Activated gamma-delta T cell treated with anti-CD3 and anti-CD28 coated beads, Interleukin-2, amount 50 U/mL, for 16 hours (primary cell): Measurements from ENCODE around the gene PCDHB3.
"Not testable (repeated sequence)": the region's sequence is repeated elsewhere in the genome, so short reads cannot be mapped to it uniquely, and the experiment has no call there.

ENCODE experiments used
- DNase-seq: peaks from one replicate; pipeline ENCODE4 v3.0.0-alpha.2; 2020; ENCODE audit warnings: low read depth

PCDHB3 gene

DNA sequence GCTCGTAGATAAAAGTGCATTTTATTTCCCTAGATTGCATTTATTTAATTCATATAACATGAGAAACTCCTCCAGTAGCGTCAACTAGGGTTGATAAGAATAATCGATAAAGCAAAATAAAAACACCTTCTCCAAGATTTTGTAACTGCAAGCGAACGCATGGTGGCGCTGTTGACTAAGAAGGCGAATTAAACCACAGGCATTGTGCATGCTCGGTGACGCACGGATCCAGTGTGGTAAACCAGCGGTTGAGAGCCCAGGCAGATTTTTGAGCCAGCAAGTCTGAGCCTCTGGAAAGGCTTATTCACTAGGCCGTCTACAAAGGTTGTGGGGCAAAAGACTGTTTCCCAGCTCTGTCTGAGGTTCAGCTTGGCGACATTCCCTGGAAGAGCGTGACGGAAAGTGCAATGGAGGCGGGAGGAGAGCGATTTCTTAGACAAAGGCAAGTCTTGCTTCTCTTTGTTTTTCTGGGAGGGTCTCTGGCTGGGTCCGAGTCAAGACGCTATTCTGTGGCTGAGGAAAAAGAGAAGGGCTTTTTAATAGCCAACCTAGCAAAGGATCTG lies at the start of gene PCDHB3:
Gene PCDHB3 (plus strand): TSS at position 231 of the 563 bp plus-strand sequence. CDS start 177 bp downstream, at position 408.
- no peak for DNase-seq

GRCh38 chr5:141050622-141051520 lies 49.4 kb upstream of the PCDHB3 start, which contains the start of gene PCDHB1:
PCDHB1 (plus strand) TSS chr5:141051374; CDS start chr5:141051471, 97 bp downstream.
- no peak for DNase-seq

DNA sequence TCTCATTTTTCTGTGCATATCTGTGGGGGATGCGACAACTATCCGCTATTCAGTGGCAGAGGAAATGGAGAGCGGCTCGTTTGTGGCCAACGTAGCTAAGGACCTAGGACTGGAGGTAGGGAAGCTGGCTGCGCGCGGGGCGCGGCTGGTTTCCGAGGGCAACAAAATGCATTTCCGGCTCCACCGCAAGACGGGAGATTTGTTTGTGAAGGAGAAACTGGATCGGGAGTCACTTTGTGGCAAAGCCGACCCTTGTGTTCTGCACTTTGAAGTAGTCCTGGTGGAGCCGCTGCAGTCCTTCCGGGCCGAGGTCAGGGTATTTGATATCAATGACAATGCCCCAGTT lies 48.8 kb upstream of the PCDHB3 start:
- DNase-seq: no peak

- DNase-seq: no peak
Measured at GRCh38 chr5:141077826-141078225, 22.4 kb upstream of the PCDHB3 start.

DNA sequence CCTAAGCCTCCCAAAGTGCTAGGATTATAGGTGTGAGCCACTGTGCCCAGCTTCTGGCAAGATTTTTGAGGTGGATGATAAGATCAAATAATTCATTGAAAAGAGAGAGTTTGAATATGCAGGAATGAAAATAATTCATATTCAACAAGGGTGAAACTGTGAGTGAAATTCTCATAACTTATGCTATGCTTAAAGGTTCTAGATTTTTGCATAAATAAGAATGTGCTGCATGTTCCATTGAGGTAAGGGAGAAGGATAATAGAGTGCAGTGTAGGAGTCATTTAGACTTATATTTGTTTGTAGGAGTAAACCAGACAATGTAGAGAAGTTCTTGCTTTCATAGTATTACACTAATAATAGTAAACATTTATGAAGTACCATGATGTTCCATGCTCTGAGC lies 18.0 kb upstream of the PCDHB3 start:
- no peak for DNase-seq

GRCh38 chr5:141084487-141084989 lies 15.7 kb upstream of the PCDHB3 start:
- no peak for DNase-seq

DNA sequence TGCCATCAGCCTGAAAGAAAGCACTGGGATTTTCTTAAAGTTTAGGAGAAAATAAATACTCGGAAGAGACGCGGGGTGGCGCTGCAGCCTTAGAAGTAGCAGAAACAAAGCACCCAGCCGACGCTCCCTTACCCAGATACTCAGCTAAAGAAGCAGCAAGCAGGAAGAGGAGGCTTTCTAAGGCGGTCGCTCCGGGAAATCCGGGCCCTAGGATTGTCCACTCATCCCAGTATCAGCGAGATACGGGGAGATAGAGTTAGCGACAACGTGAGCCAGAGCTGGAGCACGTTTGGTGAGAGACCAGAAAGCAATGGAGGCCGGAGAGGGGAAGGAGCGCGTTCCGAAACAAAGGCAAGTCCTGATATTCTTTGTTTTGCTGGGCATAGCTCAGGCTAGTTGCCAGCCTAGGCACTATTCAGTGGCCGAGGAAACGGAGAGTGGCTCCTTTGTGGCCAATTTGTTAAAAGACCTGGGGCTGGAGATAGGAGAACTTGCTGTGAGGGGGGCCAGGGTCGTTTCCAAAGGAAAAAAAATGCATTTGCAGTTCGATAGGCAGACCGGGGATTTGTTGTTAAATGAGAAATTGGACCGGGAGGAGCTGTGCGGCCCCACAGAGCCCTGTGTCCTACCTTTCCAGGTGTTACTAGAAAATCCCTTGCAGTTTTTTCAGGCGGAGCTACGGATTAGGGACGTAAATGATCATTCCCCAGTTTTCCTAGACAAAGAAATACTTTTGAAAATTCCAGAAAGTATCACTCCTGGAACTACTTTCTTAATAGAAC lies 5.6 kb upstream of the PCDHB3 start, which contains the start of gene PCDHB2:
Gene PCDHB2 (plus strand): TSS at position 135 of the 782 bp plus-strand sequence. CDS start 176 bp downstream, at position 311.
- DNase-seq: no peak

DNA sequence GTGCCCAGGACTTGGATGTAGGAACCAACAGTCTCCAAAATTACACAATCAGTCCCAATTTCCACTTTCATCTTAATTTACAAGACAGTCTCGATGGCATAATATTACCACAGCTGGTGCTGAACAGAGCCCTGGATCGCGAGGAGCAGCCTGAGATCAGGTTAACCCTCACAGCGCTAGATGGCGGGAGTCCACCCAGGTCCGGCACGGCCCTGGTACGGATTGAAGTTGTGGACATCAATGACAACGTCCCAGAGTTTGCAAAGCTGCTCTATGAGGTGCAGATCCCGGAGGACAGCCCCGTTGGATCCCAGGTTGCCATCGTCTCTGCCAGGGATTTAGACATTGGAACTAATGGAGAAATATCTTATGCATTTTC lies 5.0 kb upstream of the PCDHB3 start:
- DNase-seq: no peak

DNA sequence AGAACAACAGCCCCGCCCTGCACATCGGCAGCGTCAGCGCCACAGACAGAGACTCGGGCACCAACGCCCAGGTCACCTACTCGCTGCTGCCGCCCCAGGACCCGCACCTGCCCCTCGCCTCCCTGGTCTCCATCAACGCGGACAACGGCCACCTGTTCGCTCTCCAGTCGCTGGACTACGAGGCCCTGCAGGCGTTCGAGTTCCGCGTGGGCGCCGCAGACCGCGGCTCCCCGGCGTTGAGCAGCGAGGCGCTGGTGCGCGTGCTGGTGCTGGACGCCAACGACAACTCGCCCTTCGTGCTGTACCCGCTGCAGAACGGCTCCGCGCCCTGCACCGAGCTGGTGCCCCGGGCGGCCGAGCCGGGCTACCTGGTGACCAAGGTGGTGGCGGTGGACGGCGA lies 4.1 kb upstream of the PCDHB3 start:
- not testable (repeated sequence) for DNase-seq

GRCh38 chr5:141096586-141096985 lies 3.7 kb upstream of the PCDHB3 start:
- DNase-seq: not testable (repeated sequence)

DNA sequence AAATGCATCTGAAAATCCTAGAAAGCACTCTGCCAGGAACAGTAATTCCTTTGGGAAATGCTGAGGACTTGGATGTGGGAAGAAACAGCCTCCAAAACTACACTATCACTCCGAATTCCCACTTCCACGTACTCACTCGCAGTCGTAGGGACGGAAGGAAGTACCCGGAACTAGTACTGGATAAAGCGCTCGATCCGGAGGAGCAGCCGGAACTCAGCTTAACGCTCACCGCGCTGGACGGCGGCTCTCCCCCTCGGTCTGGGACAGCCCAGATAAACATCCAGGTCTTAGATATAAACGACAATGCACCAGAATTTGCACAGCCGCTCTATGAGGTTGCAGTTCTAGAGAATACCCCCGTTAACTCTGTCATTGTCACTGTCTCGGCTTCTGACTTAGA lies 786 bp downstream of the PCDHB3 start:
- DNase-seq: no peak

GRCh38 chr5:141102070-141102469 lies 1.8 kb downstream of the PCDHB3 start:
- not testable (repeated sequence) for DNase-seq

DNA sequence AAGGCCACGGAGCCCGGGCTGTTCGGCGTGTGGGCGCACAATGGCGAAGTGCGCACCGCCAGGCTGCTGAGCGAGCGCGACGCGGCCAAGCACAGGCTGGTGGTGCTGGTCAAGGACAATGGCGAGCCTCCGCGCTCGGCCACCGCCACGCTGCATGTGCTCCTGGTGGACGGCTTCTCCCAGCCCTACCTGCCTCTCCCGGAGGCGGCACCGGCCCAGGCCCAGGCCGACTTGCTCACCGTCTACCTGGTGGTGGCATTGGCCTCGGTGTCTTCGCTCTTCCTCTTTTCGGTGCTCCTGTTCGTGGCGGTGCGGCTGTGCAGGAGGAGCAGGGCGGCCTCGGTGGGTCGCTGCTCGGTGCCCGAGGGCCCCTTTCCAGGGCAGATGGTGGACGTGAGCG lies 2.2 kb downstream of the PCDHB3 start:
- DNase-seq: not testable (repeated sequence)

DNA sequence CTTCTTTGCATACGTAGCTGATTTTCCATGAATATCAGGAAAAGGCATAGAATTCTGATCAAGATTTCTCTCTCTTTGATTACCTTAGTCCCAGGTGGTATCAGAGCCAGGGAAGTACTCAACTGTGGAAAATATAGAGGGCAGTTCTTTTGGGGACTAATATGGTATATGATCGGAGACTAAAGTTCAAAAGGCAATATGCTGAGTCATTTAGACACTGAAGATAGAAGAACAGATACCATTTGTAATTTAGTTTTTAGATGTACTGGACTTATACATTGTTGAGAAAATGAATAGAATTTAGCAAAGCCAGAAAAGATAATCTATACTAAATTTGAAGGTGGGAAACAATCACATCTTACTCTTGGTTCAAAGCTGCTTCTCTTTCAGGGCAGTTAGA lies 5.1 kb downstream of the PCDHB3 start:
- no peak for DNase-seq

GRCh38 chr5:141119250-141119649 lies 19.0 kb downstream of the PCDHB3 start:
- no peak for DNase-seq

- DNase-seq: no peak
Measured at GRCh38 chr5:141121563-141121962, 21.3 kb downstream of the PCDHB3 start, which contains the start of gene PCDHB4. PCDHB4 (plus strand) TSS chr5:141121818; CDS start chr5:141121999, 181 bp downstream.

DNA sequence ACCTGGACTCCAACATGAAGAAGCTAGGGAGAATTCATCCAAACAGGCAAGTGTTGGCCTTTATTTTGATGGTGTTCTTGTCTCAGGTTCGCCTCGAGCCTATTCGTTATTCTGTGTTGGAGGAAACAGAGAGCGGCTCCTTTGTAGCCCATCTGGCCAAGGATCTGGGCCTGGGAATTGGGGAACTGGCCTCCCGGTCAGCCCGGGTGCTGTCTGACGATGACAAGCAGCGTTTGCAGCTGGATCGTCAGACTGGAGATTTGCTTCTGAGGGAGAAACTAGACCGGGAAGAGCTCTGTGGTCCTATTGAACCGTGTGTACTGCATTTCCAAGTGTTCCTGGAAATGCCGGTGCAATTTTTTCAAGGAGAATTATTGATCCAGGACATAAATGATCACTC lies 21.7 kb downstream of the PCDHB3 start:
- no peak for DNase-seq

GRCh38 chr5:141123396-141124135 lies 23.3 kb downstream of the PCDHB3 start:
- not testable (repeated sequence) for DNase-seq

DNA sequence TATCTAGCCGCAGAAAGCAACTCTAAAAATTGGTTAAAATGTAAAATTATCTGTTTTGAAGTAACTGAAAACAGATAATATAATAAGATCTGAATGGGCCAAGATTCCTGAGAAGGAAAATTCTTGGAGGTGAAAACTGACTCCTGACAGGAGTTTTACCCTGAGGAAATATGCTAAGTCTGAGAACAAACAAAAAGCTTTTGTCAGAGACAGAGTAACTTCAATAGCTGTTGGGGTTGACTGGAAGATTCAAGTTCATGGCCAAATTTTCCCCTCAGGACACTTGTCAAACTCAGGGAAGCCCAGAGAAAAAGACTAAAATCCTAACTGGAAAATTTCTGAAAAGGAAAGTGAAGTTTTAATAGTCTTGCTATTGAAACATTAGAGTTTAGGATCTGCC lies 27.0 kb downstream of the PCDHB3 start:
- no peak for DNase-seq

DNA sequence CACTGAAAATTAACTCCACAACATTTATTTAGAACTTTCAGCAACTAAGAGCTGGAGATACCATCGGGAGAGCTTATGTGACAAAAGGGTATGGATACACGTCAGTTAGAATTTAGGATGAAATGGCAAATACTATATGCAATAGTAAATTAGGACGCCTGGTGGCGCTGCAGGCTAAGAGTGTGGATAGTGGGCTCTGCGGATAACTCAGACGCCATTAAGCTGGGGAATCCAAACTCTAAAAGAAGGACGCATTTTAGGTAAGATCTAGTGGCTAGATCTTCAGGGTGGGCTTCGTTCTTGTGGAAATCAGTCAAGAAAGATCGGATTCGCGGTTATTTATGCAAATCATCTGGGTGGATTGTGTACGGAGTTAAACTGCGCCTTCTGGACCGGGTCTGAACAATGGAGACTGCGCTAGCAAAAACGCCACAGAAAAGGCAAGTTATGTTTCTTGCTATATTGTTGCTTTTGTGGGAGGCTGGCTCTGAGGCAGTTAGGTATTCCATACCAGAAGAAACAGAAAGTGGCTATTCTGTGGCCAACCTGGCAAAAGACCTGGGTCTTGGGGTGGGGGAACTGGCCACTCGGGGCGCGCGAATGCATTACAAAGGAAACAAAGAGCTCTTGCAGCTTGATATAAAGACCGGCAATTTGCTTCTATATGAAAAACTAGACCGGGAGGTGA lies 34.9 kb downstream of the PCDHB3 start, which contains the start of gene PCDHB5:
Gene PCDHB5 (plus strand): TSS at position 177 of the 688 bp plus-strand sequence. CDS start 229 bp downstream, at position 406.
- DNase-seq: no peak
